HG03159 (cell line): Measurements from ENCODE around the gene FBXL19.

Experiments
- ATAC-seq: cut with Tn5 transposase; IDR thresholded peaks from one replicate; pipeline ENCODE4 v1.9.1; 2021; ENCODE audit warnings: mild to moderate bottlenecking, moderate library complexity; ENCODE audit not compliant: unreplicated experiment

The FBXL19 gene

GRCh38 chr16:30942426-30942806, 19.0 kb downstream of the FBXL19 start:
- ATAC-seq = no peak

- ATAC-seq = no peak
These were observed 21.0 kb downstream of the FBXL19 start for GRCh38 chr16:30944352-30944751.

GRCh38 chr16:30946671-30947540, 23.5 kb downstream of the FBXL19 start:
- ATAC-seq = no peak

GRCh38 chr16:30947541-30947858, 24.1 kb downstream of the FBXL19 start:
- no peak for ATAC-seq

- no peak for ATAC-seq
These were observed 24.7 kb downstream of the FBXL19 start for GRCh38 chr16:30947859-30948666.

GRCh38 chr16:30948667-30949649, 25.6 kb downstream of the FBXL19 start, which contains the start of gene ORAI3:
Gene ORAI3, plus strand, starts transcription at chr16:30949068. Its CDS starts 222 bp downstream, at chr16:30949290.
- peak; percentile 69 for ATAC-seq

GRCh38 chr16:30949650-30950515, 26.5 kb downstream of the FBXL19 start:
- peak; percentile 39 for ATAC-seq

- no peak for ATAC-seq
These were observed 27.2 kb downstream of the FBXL19 start for GRCh38 chr16:30950516-30951065.

- no peak for ATAC-seq
These were observed 27.8 kb downstream of the FBXL19 start for GRCh38 chr16:30951193-30951592.

- ATAC-seq = no peak
These were observed 28.4 kb downstream of the FBXL19 start for GRCh38 chr16:30951750-30952149.

- no peak for ATAC-seq
These were observed 29.7 kb downstream of the FBXL19 start for GRCh38 chr16:30953111-30953510.

GRCh38 chr16:30953511-30954124, 30.2 kb downstream of the FBXL19 start:
- no peak for ATAC-seq

GRCh38 chr16:30954993-30955392, 31.6 kb downstream of the FBXL19 start:
- no peak for ATAC-seq

- ATAC-seq = peak; percentile 43
These were observed 33.5 kb downstream of the FBXL19 start for GRCh38 chr16:30956601-30957455.

GRCh38 chr16:30957456-30958174, 34.2 kb downstream of the FBXL19 start, which contains the start of gene SETD1A:
Gene SETD1A, plus strand, starts transcription at chr16:30957754. Its CDS starts 978 bp downstream, at chr16:30958732.
- peak; percentile 79 for ATAC-seq

- peak; percentile 24 for ATAC-seq
These were observed 35.1 kb downstream of the FBXL19 start for GRCh38 chr16:30958175-30959079.
